ENCODE results near the gene SMPD3. TPM values are rescaled to one million over a fixed set of nuclear protein-coding genes. Genes with fewer than 3 reads are reported as not detected.

Gene SMPD3
- total RNA-seq, 1 experiment from 2014 or later = 1.4 TPM

GRCh38 chr16:68324780-68325357 lies 123.4 kb downstream of the SMPD3 start (continued):
- no peak for TF ChIP-seq E2F1 (CRISPR knock-in tag; IDR thresholded peaks at IDR 0.05)
- TF ChIP-seq IRF2 (CRISPR knock-in tag; IDR thresholded peaks at IDR 0.05; ENCODE audit: borderline replicate concordance, low read depth) = no peak
- no peak for TF ChIP-seq NR2C2 (CRISPR knock-in tag; IDR thresholded peaks at IDR 0.05)
- no peak for TF ChIP-seq KAT7 (CRISPR knock-in tag; IDR thresholded peaks at IDR 0.05; ENCODE audit: borderline replicate concordance)
- no peak for TF ChIP-seq PREB (CRISPR knock-in tag; IDR thresholded peaks at IDR 0.05; ENCODE audit: borderline replicate concordance)
- no peak for TF ChIP-seq OVOL2 (CRISPR knock-in tag; IDR thresholded peaks at IDR 0.05; ENCODE audit: borderline replicate concordance)
- TF ChIP-seq HMGA2 (CRISPR knock-in tag; IDR thresholded peaks at IDR 0.05) = no peak

GRCh38 chr16:68324336-68324735 lies 124.0 kb downstream of the SMPD3 start:
- ChIA-PET CTCF (no interaction called here), POLR2A (no interaction called here)
- ATAC-seq (no peak), DNase-seq (ENCODE audit: low spot score) (no peak)
- Mint-ChIP-seq H3K27me3 (ENCODE audit: low read depth) (no peaks in the 10 kb centered on the region), H3K36me3 (peaks cover 20% of the 10 kb centered on the region), H3K4me1 (no peaks in the 10 kb centered on the region; the same call in 1 of the 2 replicates), H3K4me3 (no peak overlapping the region), H3K27ac (no peak overlapping the region), H3K9me3 (no peaks in the 10 kb centered on the region)
- no peak for TF ChIP-seq NR1H2 (CRISPR knock-in tag; IDR thresholded peaks at IDR 0.05)
- no peak for TF ChIP-seq MYBL2 (CRISPR knock-in tag; IDR thresholded peaks at IDR 0.05)
- no peak for TF ChIP-seq ZNF532 (CRISPR knock-in tag; IDR thresholded peaks at IDR 0.05; ENCODE audit: borderline replicate concordance)
- TF ChIP-seq ZNF423 (CRISPR knock-in tag; IDR thresholded peaks at IDR 0.05) = no peak
- no peak for TF ChIP-seq ZNF121 (CRISPR knock-in tag; IDR thresholded peaks at IDR 0.05)
- TF ChIP-seq CREM (CRISPR knock-in tag; IDR thresholded peaks at IDR 0.05) = no peak
- no peak for TF ChIP-seq HMGA2 (CRISPR knock-in tag; IDR thresholded peaks at IDR 0.05)
- no peak for TF ChIP-seq SOX15 (CRISPR knock-in tag; IDR thresholded peaks at IDR 0.05)

GRCh38 chr16:68319185-68319908 lies 129.0 kb downstream of the SMPD3 start:
- Mint-ChIP-seq H3K9me3 (no peaks in the 10 kb centered on the region), H3K27ac (peak overlapping the region; percentile 32; the same call in 1 of the 2 replicates), H3K36me3 (peaks cover 34% of the 10 kb centered on the region), H3K4me3 (no peak overlapping the region), H3K4me1 (peaks cover 3% of the 10 kb centered on the region), H3K27me3 (ENCODE audit: low read depth) (no peaks in the 10 kb centered on the region)
- ATAC-seq (no peak), DNase-seq (ENCODE audit: low spot score) (no peak)
- TF ChIP-seq PRRX2 (CRISPR knock-in tag; IDR thresholded peaks at IDR 0.05) (no peak), IRF2 (CRISPR knock-in tag; IDR thresholded peaks at IDR 0.05; ENCODE audit: borderline replicate concordance, low read depth) (no peak), ZNF396 (CRISPR knock-in tag; IDR thresholded peaks at IDR 0.05; ENCODE audit: borderline replicate concordance) (no peak), CREB1 (CRISPR knock-in tag; IDR thresholded peaks at IDR 0.05) (no peak), TEAD4 (CRISPR knock-in tag; IDR thresholded peaks at IDR 0.05) (no peak), RELA (CRISPR knock-in tag; IDR thresholded peaks at IDR 0.05; ENCODE audit: borderline replicate concordance) (no peak), KAT7 (CRISPR knock-in tag; IDR thresholded peaks at IDR 0.05; ENCODE audit: borderline replicate concordance) (no peak), MYBL2 (CRISPR knock-in tag; IDR thresholded peaks at IDR 0.05) (no peak), HMGXB4 (CRISPR knock-in tag; IDR thresholded peaks at IDR 0.05) (no peak), ETV6 (CRISPR knock-in tag; IDR thresholded peaks at IDR 0.05) (no peak), ZNF425 (CRISPR knock-in tag; conservative IDR thresholded peaks at IDR 0.05) (no peak)
- ChIA-PET POLR2A (interaction anchor here (1.1 kb wide), 1 partner anchor 9 kb away, joined by 3 read pairs; the partner anchor contains the start of genes PRMT7 and SLC7A6OS), CTCF (interaction anchor here (0.5 kb wide), 1 partner anchor 735 kb away, joined by 3 read pairs; no protein-coding TSS in a partner anchor)

Data from WTC11 (cell line).